Lower leg skin (tissue), 4 donors: ENCODE data around the gene C12orf57. TPM values are rescaled to one million over a fixed set of nuclear protein-coding genes. Genes with fewer than 3 reads are reported as not detected.

ENCODE experiments used
- DNase-seq, 2 donors: peaks; one replicate each; pipeline ENCODE4 v3.0.0-alpha.2; 2019; ENCODE audit warnings: low spot score in 2 of 2
- H3K4me3 ChIP-seq: fragments of 200-600 bp; sonication (generic); 2 replicates; pipeline ENCODE4 v1.5.1; 2017; ENCODE audit warnings: mild to moderate bottlenecking, low read depth; ENCODE audit not compliant: poor library complexity, severe bottlenecking
- POLR2A ChIP-seq, 2 donors: fragments of 450-650 bp; IDR thresholded peaks; one replicate each; pipeline ENCODE4 v1.6.1; 2016 to 2017; ENCODE audit warnings: antibody characterized with exemption in 2 of 2, mild to moderate bottlenecking in 1 of 2, moderate library complexity in 1 of 2
- WGBS, 2 donors: methylation state at CpG; one replicate each; pipeline ENCODE4 v1.1.5; 2018; 5-methylcytosine and 5-hydroxymethylcytosine counted together
- intact Hi-C: fragments of 100-400 bp; cut with DNase I; formaldehyde crosslinking; loops from one replicate; pipeline ENCODE4 v1.15.0; 2023; ENCODE audit warnings: low total_unique reads
- total RNA-seq, 4 donors: library from RNA; depleted of rRNA; stranded (reverse); fragments of >200 nt; gene quantifications; one replicate each; pipeline ENCODE4 v1.1.0, GENCODE V29; 2016
- TF ChIP-seq, protein P1 (sequence below), 3 donors: fragments of 450-650 bp; IDR thresholded peaks; one replicate each; pipeline ENCODE4 v1.5.1; 2016; ENCODE audit warnings: antibody characterized with exemption in 3 of 3, mild to moderate bottlenecking in 3 of 3, moderate library complexity in 2 of 3

The C12orf57 gene
- total RNA-seq, 4 donors from 2014 or later, result 341 to 526 (median 418) TPM

DNA sequence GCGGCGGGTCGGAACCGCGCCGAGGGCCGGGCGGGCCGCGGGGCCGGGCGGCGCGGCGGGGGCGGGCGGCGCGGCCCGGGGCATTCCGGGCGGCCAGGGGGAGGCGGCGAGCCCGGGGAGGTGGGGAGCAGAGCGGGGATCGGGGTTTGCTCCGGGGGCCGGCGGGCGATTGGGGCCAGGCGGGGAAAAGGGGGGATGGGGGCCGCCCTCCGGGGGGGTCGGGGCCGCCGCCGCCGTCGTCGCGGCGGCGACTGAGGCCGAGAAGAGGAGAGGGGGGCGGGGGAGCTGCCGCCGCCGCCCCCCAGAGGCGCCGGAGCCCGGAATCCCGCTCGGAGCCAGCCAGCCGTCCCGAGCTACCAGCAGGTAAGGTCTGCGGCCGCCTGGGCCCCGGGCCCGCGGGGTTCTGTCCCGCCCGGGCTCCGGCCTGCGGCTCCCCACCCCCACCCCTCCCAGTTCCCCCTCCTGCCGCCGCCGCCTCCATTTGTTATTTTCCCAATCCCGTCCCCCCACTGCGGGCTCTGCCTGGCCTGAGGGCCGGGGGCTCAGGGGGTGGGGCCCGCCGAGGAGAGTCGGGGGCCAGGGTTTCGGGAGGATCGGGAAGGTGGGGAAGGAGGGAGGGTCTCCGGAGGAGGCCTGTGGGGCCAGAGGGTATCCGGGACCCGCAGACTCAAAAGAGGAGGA lies 15.7 kb upstream of the C12orf57 start:
- no peak for DNase-seq
- peak overlapping the region; percentile 86 for H3K4me3 ChIP-seq
- 1 to 2% methylated on average over 28 to 30 of the region's 79 CpGs for WGBS, 2 donors
- intact Hi-C loops, result loop anchor here (10.0 kb wide), 1 partner anchor 187 kb away; no protein-coding TSS in a partner anchor
- no peak for TF ChIP-seq POLR2A (IDR thresholded peaks at IDR 0.05)
- TF ChIP-seq, protein P1, sequence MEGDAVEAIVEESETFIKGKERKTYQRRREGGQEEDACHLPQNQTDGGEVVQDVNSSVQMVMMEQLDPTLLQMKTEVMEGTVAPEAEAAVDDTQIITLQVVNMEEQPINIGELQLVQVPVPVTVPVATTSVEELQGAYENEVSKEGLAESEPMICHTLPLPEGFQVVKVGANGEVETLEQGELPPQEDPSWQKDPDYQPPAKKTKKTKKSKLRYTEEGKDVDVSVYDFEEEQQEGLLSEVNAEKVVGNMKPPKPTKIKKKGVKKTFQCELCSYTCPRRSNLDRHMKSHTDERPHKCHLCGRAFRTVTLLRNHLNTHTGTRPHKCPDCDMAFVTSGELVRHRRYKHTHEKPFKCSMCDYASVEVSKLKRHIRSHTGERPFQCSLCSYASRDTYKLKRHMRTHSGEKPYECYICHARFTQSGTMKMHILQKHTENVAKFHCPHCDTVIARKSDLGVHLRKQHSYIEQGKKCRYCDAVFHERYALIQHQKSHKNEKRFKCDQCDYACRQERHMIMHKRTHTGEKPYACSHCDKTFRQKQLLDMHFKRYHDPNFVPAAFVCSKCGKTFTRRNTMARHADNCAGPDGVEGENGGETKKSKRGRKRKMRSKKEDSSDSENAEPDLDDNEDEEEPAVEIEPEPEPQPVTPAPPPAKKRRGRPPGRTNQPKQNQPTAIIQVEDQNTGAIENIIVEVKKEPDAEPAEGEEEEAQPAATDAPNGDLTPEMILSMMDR (IDR thresholded peaks at IDR 0.05), result no peak

DNA sequence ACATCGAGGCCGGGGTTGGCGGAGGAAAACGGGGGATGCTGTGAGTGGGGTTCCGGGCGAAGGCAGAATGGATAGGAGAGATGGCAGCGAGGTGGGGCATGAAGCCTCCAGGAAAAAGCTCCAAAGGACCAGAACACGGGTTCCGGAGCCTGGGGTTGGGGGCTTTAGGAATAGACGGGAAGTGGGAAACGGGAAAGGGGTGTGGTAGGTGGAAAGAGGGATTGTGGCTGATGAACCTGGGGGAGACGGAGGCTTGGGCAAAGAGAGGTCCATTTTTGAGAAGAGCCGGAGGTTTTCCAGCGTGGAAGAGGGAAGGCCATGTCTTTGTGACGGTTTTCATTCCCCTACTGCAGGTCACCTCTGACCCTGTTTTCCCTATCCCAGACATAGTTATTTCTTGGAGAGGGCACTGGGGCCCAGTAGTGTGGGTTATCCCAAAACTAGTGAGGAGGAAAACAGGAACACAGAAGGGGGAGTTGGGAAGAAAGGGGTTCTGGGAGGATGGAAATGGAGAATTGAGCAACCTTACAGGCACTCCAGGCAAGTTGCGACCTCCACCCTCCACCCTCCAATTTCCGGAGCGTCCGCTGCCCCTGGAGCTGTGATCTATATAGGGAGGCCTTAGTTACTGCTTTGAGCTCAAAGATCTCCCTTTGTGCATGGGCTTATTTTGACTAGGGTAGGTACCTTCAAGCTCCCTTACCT lies 15.0 kb upstream of the C12orf57 start:
- TF ChIP-seq POLR2A (IDR thresholded peaks at IDR 0.05), result no peak
- TF ChIP-seq, protein P1 (IDR thresholded peaks at IDR 0.05), result no peak
- WGBS, 2 donors, result 5 to 6% methylated on average over 19 of the region's 19 CpGs
- intact Hi-C loops, result loop anchor here (10.0 kb wide), 1 partner anchor 186 kb away; no protein-coding TSS in a partner anchor
- no peak for DNase-seq
- H3K4me3 ChIP-seq, result peak overlapping the region; percentile 86

DNA sequence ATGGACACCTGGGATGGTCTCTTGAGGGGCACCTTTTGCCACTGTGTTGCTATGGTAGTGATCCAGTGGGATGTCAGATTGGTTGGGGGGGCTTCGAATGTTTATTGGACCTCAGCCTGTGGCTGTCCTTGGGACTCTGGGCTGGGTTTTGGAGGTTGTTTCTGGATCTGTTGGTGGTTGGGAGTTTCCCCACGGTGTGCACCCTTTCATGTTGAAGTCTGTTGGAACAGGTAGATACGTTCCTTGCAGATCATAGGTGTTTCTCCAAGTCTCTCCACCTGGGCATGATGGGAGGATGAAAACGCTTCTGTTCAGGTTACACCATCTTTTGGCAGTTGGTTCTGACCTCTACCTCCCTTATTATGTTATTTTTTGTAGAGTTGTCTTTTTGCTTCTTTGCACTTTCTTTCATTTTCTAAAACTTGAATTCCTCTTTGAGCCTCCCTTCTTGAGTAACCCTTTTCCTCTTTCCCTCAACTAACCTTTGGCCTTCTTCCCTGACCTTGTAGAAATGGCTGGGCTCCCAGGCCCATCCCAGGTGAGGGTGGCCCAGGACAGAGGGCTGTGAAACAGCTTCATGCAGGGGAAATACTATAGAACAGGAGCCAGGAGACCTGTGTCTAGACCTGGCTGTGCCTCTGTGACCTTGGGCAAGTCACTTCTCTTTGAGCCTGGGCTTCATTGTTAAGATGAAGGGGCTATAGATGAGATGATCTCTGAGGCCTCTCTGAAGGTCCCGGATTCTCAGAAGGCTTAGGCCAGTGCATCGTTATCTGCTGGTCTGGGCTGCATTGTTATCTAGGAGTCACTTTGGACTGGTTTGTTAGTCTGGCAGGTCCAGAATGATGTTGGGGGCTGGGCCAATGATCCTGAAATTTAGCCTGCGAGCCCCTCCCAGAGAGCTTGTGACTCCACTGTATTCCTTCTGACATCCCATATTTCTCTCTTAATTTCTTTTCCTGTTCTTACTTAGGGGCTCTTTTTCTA lies 14.1 kb upstream of the C12orf57 start:
- intact Hi-C loops, result loop anchor here (10.0 kb wide), 1 partner anchor 185 kb away; no protein-coding TSS in a partner anchor
- DNase-seq, result no peak
- H3K4me3 ChIP-seq, result peak overlapping the region; percentile 86
- 33 to 41% methylated on average over 7 of the region's 7 CpGs for WGBS, 2 donors
- TF ChIP-seq, protein P1 (IDR thresholded peaks at IDR 0.05), result no peak

DNA sequence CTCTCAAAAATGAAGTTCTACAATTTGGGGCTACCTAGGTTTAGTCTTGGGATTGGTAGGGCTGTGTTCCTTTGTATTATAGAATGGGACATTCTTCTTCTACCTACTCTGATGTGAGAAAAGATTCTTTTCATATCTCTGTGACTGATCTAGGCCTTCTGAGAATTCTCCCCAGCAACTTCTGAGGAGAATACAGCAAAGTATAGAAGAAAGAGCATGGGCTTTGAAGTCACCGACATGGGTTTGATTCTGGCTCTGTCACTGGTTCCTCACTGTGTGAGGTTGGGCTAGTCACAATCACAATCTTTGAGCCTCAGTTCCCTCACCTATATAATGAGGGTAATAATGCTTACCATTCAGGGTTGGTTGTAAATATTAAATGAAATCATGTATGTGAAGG lies 11.1 kb upstream of the C12orf57 start:
- DNase-seq, result no peak
- WGBS, 2 donors, result 45 to 53% methylated on average over 1 of the region's 1 CpG
- H3K4me3 ChIP-seq, result no peak overlapping the region
- TF ChIP-seq POLR2A (IDR thresholded peaks at IDR 0.05), result no peak
- TF ChIP-seq, protein P1 (IDR thresholded peaks at IDR 0.05), result no peak
- intact Hi-C loops, result no loop called here

DNA sequence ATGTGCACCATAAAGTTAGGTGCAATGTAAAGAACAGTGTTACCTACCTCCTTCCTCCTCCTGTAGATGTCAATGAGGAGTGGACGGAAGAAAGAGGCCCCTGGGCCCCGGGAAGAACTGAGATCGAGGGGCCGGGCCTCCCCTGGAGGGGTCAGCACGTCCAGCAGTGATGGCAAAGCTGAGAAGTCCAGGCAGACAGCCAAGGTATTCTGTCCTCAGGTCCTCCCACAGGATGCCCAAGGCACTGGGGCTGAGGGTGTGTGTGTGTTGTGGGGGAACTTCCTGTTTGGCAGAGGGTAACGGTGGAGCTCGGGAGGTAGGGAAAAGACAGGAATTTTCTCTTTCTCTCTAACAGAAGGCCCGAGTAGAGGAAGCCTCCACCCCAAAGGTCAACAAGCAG lies 9.7 kb upstream of the C12orf57 start:
- DNase-seq, result peak in 1 of 2 donors; percentile 86
- 45 to 49% methylated on average over 8 of the region's 8 CpGs for WGBS, 2 donors
- intact Hi-C loops, result no loop called here
- TF ChIP-seq POLR2A (IDR thresholded peaks at IDR 0.05), result no peak
- TF ChIP-seq, protein P1 (IDR thresholded peaks at IDR 0.05), result no peak
- no peak overlapping the region for H3K4me3 ChIP-seq
